ENCODE data around the gene NOL3. TPM values are rescaled to one million over a fixed set of nuclear protein-coding genes. Genes with fewer than 3 reads are reported as not detected.

NOL3 gene
- total RNA-seq, 5 donors from 2014 or later (not counting 1 experiment from before 2014, with no cell fraction given), result 2.1 to 8.0 (median 5.2) TPM

DNA sequence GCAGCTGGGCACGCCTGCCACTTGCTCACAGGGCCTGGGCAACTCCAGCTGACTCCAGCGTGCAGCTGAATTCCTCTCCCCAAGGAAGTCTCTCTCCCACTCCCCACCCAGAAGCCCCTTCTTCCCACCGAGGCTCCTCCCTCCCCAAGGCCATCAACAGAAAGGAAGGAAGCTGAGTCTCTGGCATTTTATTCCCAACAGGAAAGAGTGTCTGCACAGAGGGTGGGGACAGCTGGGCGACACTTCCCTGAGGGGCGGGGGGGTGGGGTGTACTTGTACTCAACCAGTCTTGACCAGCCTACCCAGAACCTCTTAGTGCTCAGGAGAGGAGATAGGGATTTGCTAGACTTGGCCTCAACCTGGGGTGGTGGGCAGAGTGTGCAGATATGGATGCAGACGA is 19.7 kb downstream of the NOL3 start, which contains the start of gene EXOC3L1:
Gene EXOC3L1 (minus strand): TSS at position 96 of the 400 bp plus-strand sequence. CDS start 460 bp downstream, outside the sequence.
- POLR2A ChIA-PET, result no interaction called here
- Mint-ChIP-seq H3K4me3 (peak within 1 kb of the TSS in 1 of 3 donors; percentile 87), H3K27me3 (peaks cover 0 to 6% of the 10 kb centered on the region in 2 donors), H3K27ac (no peak within 1 kb of the TSS), H3K9me3 (no peaks in the 10 kb centered on the region), H3K4me1 (peaks cover 34 to 42% (median 39%) of the 10 kb centered on the region in 3 donors), H3K36me3 (peaks cover 3% of the 10 kb centered on the region)
- Histone ChIP-seq H3K9me3 (no peaks in the 10 kb centered on the region), H3K27me3 (replicated peaks in 1 of 2; ENCODE audit: control insufficient read depth in 2 of 2, extremely low read depth in 1 of 2, insufficient read depth in 2 of 2, low read length in 1 of 2) (peaks cover 0 to 33% of the 10 kb centered on the region in 2 experiments), H3K27ac (ENCODE audit: low read length) (no peak within 1 kb of the TSS), H3K36me3 (ENCODE audit: control insufficient read depth in 2 of 2, extremely low read depth in 1 of 2, insufficient read depth in 1 of 2, low read length in 1 of 2) (peaks cover 7 to 15% of the 10 kb centered on the region in 2 donors), H3K4me1 (ENCODE audit: control insufficient read depth in 1 of 2, extremely low read depth in 1 of 2, insufficient read depth in 2 of 2, low read length in 2 of 2) (peaks cover 5 to 45% of the 10 kb centered on the region in 2 experiments), H3K4me3 (ENCODE audit: control insufficient read depth in 1 of 2, extremely low read depth in 1 of 2, low read length in 1 of 2) (no peak within 1 kb of the TSS)
- CTCF ChIA-PET, result interaction anchor here (0.5 to 0.7 kb wide), 2 partner anchors 22 to 43 kb away, joined by 3 read pairs; no protein-coding TSS in a partner anchor
- DNase-seq, result no peak
- WGBS (ENCODE audit: insufficient coverage), result 82% methylated on average over 3 of the region's 6 CpGs
- no peak for ATAC-seq (replicated peaks in 1 of 4)

GRCh38 chr16:67190448-67191399 is 20.4 kb downstream of the NOL3 start:
- Histone ChIP-seq H3K4me3 (ENCODE audit: control insufficient read depth in 1 of 2, extremely low read depth in 1 of 2, low read length in 1 of 2) (no peak overlapping the region), H3K27me3 (replicated peaks in 1 of 2; ENCODE audit: control insufficient read depth in 2 of 2, extremely low read depth in 1 of 2, insufficient read depth in 2 of 2, low read length in 1 of 2) (peaks cover 0 to 28% of the 10 kb centered on the region in 2 experiments), H3K9me3 (no peaks in the 10 kb centered on the region), H3K4me1 (ENCODE audit: control insufficient read depth in 1 of 2, extremely low read depth in 1 of 2, insufficient read depth in 2 of 2, low read length in 2 of 2) (peaks cover 5 to 43% of the 10 kb centered on the region in 2 experiments), H3K36me3 (ENCODE audit: control insufficient read depth in 2 of 2, extremely low read depth in 1 of 2, insufficient read depth in 1 of 2, low read length in 1 of 2) (peaks cover 8 to 21% of the 10 kb centered on the region in 2 donors), H3K27ac (ENCODE audit: low read length) (no peak overlapping the region)
- Mint-ChIP-seq H3K27ac (peak overlapping the region in 1 of 2 donors; percentile 81), H3K36me3 (peaks cover 6% of the 10 kb centered on the region), H3K4me3 (peak overlapping the region in 2 of 3 donors; percentile 87 to 91), H3K4me1 (peaks cover 29 to 42% (median 34%) of the 10 kb centered on the region in 3 donors), H3K27me3 (no peaks in the 10 kb centered on the region), H3K9me3 (no peaks in the 10 kb centered on the region)
- ATAC-seq (replicated peaks in 1 of 4) (no peak), DNase-seq (no peak)
- ChIA-PET CTCF (interaction anchor here (0.5 to 0.7 kb wide), 2 partner anchors 23 to 365 kb away, joined by 3 read pairs; no protein-coding TSS in a partner anchor), POLR2A (no interaction called here)
- WGBS (ENCODE audit: insufficient coverage), result 93% methylated on average over 4 of the region's 13 CpGs

- Histone ChIP-seq H3K36me3 (ENCODE audit: control insufficient read depth in 2 of 2, extremely low read depth in 1 of 2, insufficient read depth in 1 of 2, low read length in 1 of 2) (peaks cover 8 to 29% of the 10 kb centered on the region in 2 donors), H3K27ac (ENCODE audit: low read length) (peak overlapping the region; percentile 11), H3K9me3 (no peaks in the 10 kb centered on the region), H3K4me3 (ENCODE audit: control insufficient read depth in 1 of 2, extremely low read depth in 1 of 2, low read length in 1 of 2) (peak overlapping the region; percentile 88 to 98), H3K27me3 (replicated peaks in 1 of 2; ENCODE audit: control insufficient read depth in 2 of 2, extremely low read depth in 1 of 2, insufficient read depth in 2 of 2, low read length in 1 of 2) (peaks cover 0 to 24% of the 10 kb centered on the region in 2 experiments), H3K4me1 (ENCODE audit: control insufficient read depth in 1 of 2, extremely low read depth in 1 of 2, insufficient read depth in 2 of 2, low read length in 2 of 2) (peaks cover 5 to 47% of the 10 kb centered on the region in 2 experiments)
- Mint-ChIP-seq H3K36me3 (peaks cover 14% of the 10 kb centered on the region), H3K27me3 (no peaks in the 10 kb centered on the region), H3K9me3 (no peaks in the 10 kb centered on the region), H3K4me3 (peak overlapping the region; percentile 78 to 91 (median 87)), H3K27ac (peak overlapping the region; percentile 71 to 81), H3K4me1 (peaks cover 36 to 47% (median 37%) of the 10 kb centered on the region in 3 donors)
- CTCF ChIA-PET, result no interaction called here
- POLR2A ChIA-PET, result no interaction called here
- DNase-seq (no peak), ATAC-seq (replicated peaks in 1 of 4) (peak in 1 of 4 experiments; percentile 55)
- WGBS (ENCODE audit: insufficient coverage), result 26% methylated on average over 6 of the region's 9 CpGs
Measured at GRCh38 chr16:67191411-67191994, 21.2 kb downstream of the NOL3 start.

DNA sequence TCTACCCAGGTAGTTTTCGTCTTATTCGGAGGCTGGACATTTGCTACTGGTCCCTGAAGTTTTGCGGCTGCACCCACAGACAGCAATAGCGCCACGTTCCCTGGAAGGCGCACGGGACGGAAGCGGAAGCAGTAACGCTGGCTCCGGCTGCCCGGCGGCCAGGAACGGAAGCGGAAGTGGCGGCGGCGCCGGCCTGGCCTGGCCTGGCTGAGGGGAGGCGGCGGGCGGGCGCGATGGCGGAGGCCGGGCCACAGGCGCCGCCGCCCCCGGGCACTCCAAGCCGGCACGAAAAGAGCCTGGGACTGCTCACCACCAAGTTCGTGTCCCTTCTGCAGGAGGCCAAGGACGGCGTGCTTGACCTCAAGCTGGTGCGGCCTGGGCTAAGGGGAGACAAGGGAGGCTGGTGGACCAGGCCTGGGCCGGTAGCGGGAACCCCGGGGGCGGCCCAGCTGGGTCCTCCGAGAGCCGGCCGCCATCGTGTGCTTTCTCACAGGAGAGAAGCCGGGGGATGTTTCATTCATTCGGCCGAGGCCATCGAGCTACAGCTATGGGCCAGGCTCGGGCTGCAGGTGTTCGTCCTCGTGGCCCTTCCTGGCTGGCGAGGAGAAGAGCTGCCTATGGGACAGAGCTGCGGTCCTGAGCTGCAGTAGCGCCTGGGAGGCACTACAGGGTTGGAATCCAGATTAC is 21.8 kb downstream of the NOL3 start, which contains the start of gene E2F4:
Gene E2F4 (plus strand): TSS at position 161 of the 687 bp plus-strand sequence. CDS start 73 bp downstream, at position 234.
- peak within 1 kb of the TSS; percentile 79 to 81 for H3K27ac Mint-ChIP-seq
- ATAC-seq (replicated peaks in 1 of 4), result peak; percentile 90 to 98 (median 97)
- Histone ChIP-seq H3K9me3 (no peaks in the 10 kb centered on the region), H3K4me3 (ENCODE audit: control insufficient read depth in 1 of 2, extremely low read depth in 1 of 2, low read length in 1 of 2) (peak within 1 kb of the TSS; percentile 88 to 98), H3K27me3 (replicated peaks in 1 of 2; ENCODE audit: control insufficient read depth in 2 of 2, extremely low read depth in 1 of 2, insufficient read depth in 2 of 2, low read length in 1 of 2) (peaks cover 0 to 18% of the 10 kb centered on the region in 2 experiments), H3K4me1 (ENCODE audit: control insufficient read depth in 1 of 2, extremely low read depth in 1 of 2, insufficient read depth in 2 of 2, low read length in 2 of 2) (peaks cover 5 to 52% of the 10 kb centered on the region in 2 experiments), H3K27ac (ENCODE audit: low read length) (peak within 1 kb of the TSS; percentile 74), H3K36me3 (ENCODE audit: control insufficient read depth in 2 of 2, extremely low read depth in 1 of 2, insufficient read depth in 1 of 2, low read length in 1 of 2) (peaks cover 8 to 35% of the 10 kb centered on the region in 2 donors)
- POLR2A ChIA-PET, result no interaction called here
- CTCF ChIA-PET, result interaction anchor here in 1 of 2 donors (0.7 kb wide), 1 partner anchor 289 kb away, joined by 3 read pairs; the partner anchor contains the start of gene ATP6V0D1
- H3K4me3 Mint-ChIP-seq, result peak within 1 kb of the TSS; percentile 78 to 91 (median 87)
- DNase-seq, result peak; percentile 68 to 93 (median 81)
- no peaks in the 10 kb centered on the region for H3K9me3 Mint-ChIP-seq
- H3K27me3 Mint-ChIP-seq, result no peaks in the 10 kb centered on the region
- WGBS (ENCODE audit: insufficient coverage), result under 1% methylated on average over 54 of the region's 54 CpGs
- H3K4me1 Mint-ChIP-seq, result peaks cover 42 to 53% (median 43%) of the 10 kb centered on the region in 3 donors
- peaks cover 18% of the 10 kb centered on the region for H3K36me3 Mint-ChIP-seq

- ATAC-seq (replicated peaks in 1 of 4), result no peak
- WGBS (ENCODE audit: insufficient coverage), result 23% methylated on average over 13 of the region's 17 CpGs
Measured at GRCh38 chr16:67192781-67193361, 22.5 kb downstream of the NOL3 start.

More at GRCh38 chr16:67192781-67193361, 22.5 kb downstream of the NOL3 start:
- H3K27ac ChIP-seq (ENCODE audit: low read length), result peak overlapping the region; percentile 74
- no peaks in the 10 kb centered on the region for H3K9me3 ChIP-seq
- H3K27me3 Mint-ChIP-seq, result no peaks in the 10 kb centered on the region
- peak overlapping the region; percentile 67 to 79 for H3K27ac Mint-ChIP-seq
- H3K27me3 ChIP-seq (replicated peaks in 1 of 2; ENCODE audit: control insufficient read depth in 2 of 2, extremely low read depth in 1 of 2, insufficient read depth in 2 of 2, low read length in 1 of 2), result peaks cover 0 to 11% of the 10 kb centered on the region in 2 experiments
- peaks cover 5 to 57% of the 10 kb centered on the region in 2 experiments for H3K4me1 ChIP-seq (ENCODE audit: control insufficient read depth in 1 of 2, extremely low read depth in 1 of 2, insufficient read depth in 2 of 2, low read length in 2 of 2)
- H3K36me3 ChIP-seq (ENCODE audit: control insufficient read depth in 2 of 2, extremely low read depth in 1 of 2, insufficient read depth in 1 of 2, low read length in 1 of 2), result peaks cover 11 to 43% of the 10 kb centered on the region in 2 donors
- peak in 2 of 35 experiments; percentile 23 to 28 for DNase-seq
- ChIA-PET POLR2A (no interaction called here), CTCF (interaction anchor here (0.6 to 0.7 kb wide), 2 partner anchors 288 to 293 kb away, joined by 3 read pairs; partner anchors contain the start of gene ATP6V0D1 (in 1 of the 2))
- peak overlapping the region; percentile 88 to 98 for H3K4me3 ChIP-seq (ENCODE audit: control insufficient read depth in 1 of 2, extremely low read depth in 1 of 2, low read length in 1 of 2)
- peaks cover 42 to 56% (median 43%) of the 10 kb centered on the region in 3 donors for H3K4me1 Mint-ChIP-seq
- H3K36me3 Mint-ChIP-seq, result peaks cover 23% of the 10 kb centered on the region
- H3K9me3 Mint-ChIP-seq, result no peaks in the 10 kb centered on the region
- H3K4me3 Mint-ChIP-seq, result peak overlapping the region; percentile 78 to 91 (median 87)

All from T-cell (primary cell).